Smooth muscle cell (in vitro differentiated cells): ENCODE results near the gene FAM131C. TPM values are rescaled to one million over a fixed set of nuclear protein-coding genes. Genes with fewer than 3 reads are reported as not detected.

Experiments used
- DNase-seq: peaks from one replicate; lab custom pipeline; 2025; ENCODE audit not compliant: unreplicated experiment; lab: John Stamatoyannopoulos, UW
- H2AFZ ChIP-seq: fragments of 200-600 bp; sonication (generic); 2 replicates; pipeline ENCODE4 v1.6.0; 2016; ENCODE audit warnings: antibody characterized with exemption, low read depth, mild to moderate bottlenecking
- H3F3A ChIP-seq: fragments of 200-600 bp; sonication (generic); 2 replicates; pipeline ENCODE4 v1.6.0; 2017; ENCODE audit warnings: antibody characterized with exemption, low read depth
- H3K27ac ChIP-seq: fragments of 200-600 bp; sonication (generic); 2 replicates; pipeline ENCODE4 v1.5.1; 2016; ENCODE audit warnings: low read depth, mild to moderate bottlenecking
- H3K27me3 ChIP-seq: fragments of 200-600 bp; sonication (generic); 2 replicates; pipeline ENCODE4 v1.6.1; 2016; ENCODE audit warnings: low read depth, mild to moderate bottlenecking
- H3K36me3 ChIP-seq: fragments of 200-600 bp; sonication (generic); 2 replicates; pipeline ENCODE4 v1.5.1; 2016; ENCODE audit warnings: low read depth
- H3K4me1 ChIP-seq: fragments of 200-600 bp; sonication (generic); 2 replicates; pipeline ENCODE4 v1.5.1; 2016; ENCODE audit warnings: low read depth
- H3K4me2 ChIP-seq: fragments of 200-600 bp; sonication (generic); 2 replicates; pipeline ENCODE4 v1.6.0; 2016; ENCODE audit warnings: mild to moderate bottlenecking
- H3K4me3 ChIP-seq: fragments of 200-600 bp; sonication (generic); 2 replicates; pipeline ENCODE4 v1.5.1; 2016; ENCODE audit warnings: mild to moderate bottlenecking
- H3K79me2 ChIP-seq: fragments of 200-600 bp; sonication (generic); 2 replicates; pipeline ENCODE4 v1.6.0; 2016; ENCODE audit warnings: low read depth, mild to moderate bottlenecking
- H3K9ac ChIP-seq: fragments of 200-600 bp; sonication (generic); 2 replicates; pipeline ENCODE4 v1.6.0; 2016; ENCODE audit warnings: low read depth
- H3K9me3 ChIP-seq: fragments of 200-600 bp; sonication (generic); replicated peaks from 2 replicates; pipeline ENCODE4 v1.5.1; 2016; ENCODE audit warnings: low read depth
- H4K20me1 ChIP-seq: fragments of 200-600 bp; sonication (generic); 2 replicates; pipeline ENCODE4 v1.6.0; 2016; ENCODE audit warnings: low read depth
- WGBS: methylation state at CpG from one replicate; pipeline ENCODE4 v1.1.7; 2016; ENCODE audit warnings: low lambda C conversion rate; 5-methylcytosine and 5-hydroxymethylcytosine counted together
- polyA plus RNA-seq: library from polyadenylated mRNA; unstranded; fragments of >200 nt; fragmentation: Nextera tagmentation; extraction: Ambion mirVana; gene quantifications from 2 replicates; pipeline ENCODE4 v1.2.1, GENCODE V29; 2016
- total RNA-seq: library from RNA; depleted of rRNA; stranded (reverse); fragments of >200 nt; gene quantifications from 2 replicates; pipeline ENCODE4 v1.2.3, GENCODE V29; 2014
- TF ChIP-seq, protein P1 (sequence below): fragments of 200-600 bp; sonication (generic); IDR thresholded peaks from 2 replicates; pipeline ENCODE4 v1.5.1; 2017; ENCODE audit warnings: borderline replicate concordance, mild to moderate bottlenecking, antibody characterized with exemption; ENCODE audit not compliant: insufficient read depth, poor library complexity, severe bottlenecking

Gene FAM131C
- total and polyA plus RNA-seq, 2 experiments from 2014 or later = 1.4 to 1.5 TPM

DNA sequence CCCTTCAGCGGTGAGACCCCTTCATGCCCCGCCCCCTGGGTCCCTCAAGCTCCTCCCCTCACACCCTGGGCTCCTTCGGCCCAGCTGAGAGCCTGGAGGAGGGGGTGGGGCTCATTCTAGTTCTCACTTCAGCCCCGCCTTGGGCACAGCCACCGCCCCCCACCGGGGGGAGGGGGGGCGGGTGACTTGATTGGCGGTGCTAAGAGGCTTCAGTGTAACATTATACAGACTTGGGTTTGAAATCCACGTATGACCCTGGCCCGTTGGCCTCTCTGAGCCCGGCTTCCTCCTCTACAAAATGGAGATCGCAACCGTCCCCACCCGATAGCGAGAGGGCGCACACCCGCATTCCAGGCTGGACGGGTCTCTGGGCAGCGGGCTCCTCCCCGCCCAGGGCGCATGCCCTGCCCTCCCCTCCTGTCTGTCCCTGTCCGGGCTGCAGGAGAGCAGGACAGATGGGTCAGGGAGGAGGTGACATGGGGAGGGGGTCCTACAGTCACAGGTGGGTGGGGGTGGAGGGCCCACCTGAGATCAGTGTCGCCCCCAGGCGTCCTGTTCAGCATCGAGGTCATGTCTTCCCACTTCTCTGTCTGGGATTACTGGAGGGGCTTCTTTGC lies 24.8 kb downstream of the FAM131C start:
- Histone ChIP-seq H3K36me3 (no peaks in the 10 kb centered on the region), H3F3A (no peaks in the 10 kb centered on the region), H4K20me1 (no peaks in the 10 kb centered on the region), H3K79me2 (no peaks in the 10 kb centered on the region), H3K27ac (no peak overlapping the region), H3K9ac (peak overlapping the region; percentile 66), H3K9me3 (no peaks in the 10 kb centered on the region), H3K27me3 (no peaks in the 10 kb centered on the region), H2AFZ (peak overlapping the region; percentile 95), H3K4me3 (peak overlapping the region; percentile 54), H3K4me1 (no peaks in the 10 kb centered on the region), H3K4me2 (peak overlapping the region; percentile 94)
- peak; percentile 19 for DNase-seq
- TF ChIP-seq, protein P1, sequence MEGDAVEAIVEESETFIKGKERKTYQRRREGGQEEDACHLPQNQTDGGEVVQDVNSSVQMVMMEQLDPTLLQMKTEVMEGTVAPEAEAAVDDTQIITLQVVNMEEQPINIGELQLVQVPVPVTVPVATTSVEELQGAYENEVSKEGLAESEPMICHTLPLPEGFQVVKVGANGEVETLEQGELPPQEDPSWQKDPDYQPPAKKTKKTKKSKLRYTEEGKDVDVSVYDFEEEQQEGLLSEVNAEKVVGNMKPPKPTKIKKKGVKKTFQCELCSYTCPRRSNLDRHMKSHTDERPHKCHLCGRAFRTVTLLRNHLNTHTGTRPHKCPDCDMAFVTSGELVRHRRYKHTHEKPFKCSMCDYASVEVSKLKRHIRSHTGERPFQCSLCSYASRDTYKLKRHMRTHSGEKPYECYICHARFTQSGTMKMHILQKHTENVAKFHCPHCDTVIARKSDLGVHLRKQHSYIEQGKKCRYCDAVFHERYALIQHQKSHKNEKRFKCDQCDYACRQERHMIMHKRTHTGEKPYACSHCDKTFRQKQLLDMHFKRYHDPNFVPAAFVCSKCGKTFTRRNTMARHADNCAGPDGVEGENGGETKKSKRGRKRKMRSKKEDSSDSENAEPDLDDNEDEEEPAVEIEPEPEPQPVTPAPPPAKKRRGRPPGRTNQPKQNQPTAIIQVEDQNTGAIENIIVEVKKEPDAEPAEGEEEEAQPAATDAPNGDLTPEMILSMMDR = peak; percentile 8
- 5% methylated on average over 14 of the region's 25 CpGs for WGBS

DNA sequence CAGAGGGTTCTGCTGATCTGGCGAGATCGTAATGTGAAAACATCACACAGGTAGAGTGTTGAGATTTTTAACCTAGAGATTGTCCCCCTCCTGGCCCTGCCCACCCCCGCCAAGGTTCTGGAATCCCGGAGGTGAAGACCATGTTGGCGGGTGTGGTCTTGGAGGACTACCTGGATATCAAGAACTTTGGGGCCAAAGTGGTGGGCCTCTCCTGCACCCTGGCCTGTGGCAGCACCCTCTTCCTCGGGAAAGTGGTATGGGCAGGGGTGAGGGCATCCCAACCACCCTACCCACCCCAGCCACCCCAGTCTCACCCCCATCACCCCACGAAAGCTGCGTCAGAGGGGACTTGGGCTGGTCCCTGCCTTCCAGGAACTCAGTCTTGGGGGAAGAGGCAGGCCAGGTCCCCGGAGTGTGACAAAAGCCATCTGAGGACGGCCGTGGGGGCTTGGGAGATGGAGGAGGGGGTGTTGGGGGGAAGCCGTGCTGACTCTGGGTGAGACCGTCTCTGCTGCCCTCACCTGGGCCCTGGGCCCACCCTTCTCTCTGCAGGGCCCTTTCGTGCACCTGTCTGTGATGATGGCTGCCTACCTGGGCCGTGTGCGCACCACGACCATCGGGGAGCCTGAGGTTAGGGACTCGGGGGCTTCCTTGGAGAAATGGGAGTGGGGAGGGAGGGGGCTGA lies 25.5 kb downstream of the FAM131C start:
- H3K9me3 ChIP-seq = no peaks in the 10 kb centered on the region
- H3K9ac ChIP-seq = no peak overlapping the region
- no peak overlapping the region for H2AFZ ChIP-seq
- no peaks in the 10 kb centered on the region for H3K4me1 ChIP-seq
- H3K27me3 ChIP-seq = no peaks in the 10 kb centered on the region
- H3K4me3 ChIP-seq = no peak overlapping the region
- DNase-seq = no peak
- no peaks in the 10 kb centered on the region for H4K20me1 ChIP-seq
- TF ChIP-seq, protein P1 = no peak
- 72% methylated on average over 16 of the region's 19 CpGs for WGBS
- H3F3A ChIP-seq = no peaks in the 10 kb centered on the region
- no peaks in the 10 kb centered on the region for H3K36me3 ChIP-seq
- H3K27ac ChIP-seq = no peak overlapping the region
- no peak overlapping the region for H3K4me2 ChIP-seq
- H3K79me2 ChIP-seq = no peaks in the 10 kb centered on the region

DNA sequence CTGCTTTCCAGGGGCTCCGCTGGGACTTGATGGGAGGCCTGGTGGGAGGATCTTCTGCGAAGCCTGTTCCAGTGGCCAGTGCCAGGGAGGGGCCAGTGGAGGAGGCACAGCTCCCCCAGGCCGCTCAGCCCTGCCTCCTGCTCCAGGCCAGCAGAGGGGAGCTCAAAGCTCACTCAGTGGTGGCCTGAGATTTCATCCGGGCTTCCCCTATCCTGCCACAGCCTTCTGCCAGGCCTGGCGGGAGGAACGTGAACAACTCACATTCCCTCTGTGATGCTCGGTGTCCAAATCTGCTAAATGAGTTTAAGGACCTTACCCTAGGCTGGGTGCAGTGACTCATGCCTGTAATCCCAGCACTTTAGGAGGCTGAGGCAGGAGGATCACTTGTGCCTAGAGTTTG lies 26.6 kb downstream of the FAM131C start:
- TF ChIP-seq, protein P1 = no peak
- Histone ChIP-seq H3K4me3 (no peak overlapping the region), H3K27me3 (no peaks in the 10 kb centered on the region), H3K36me3 (no peaks in the 10 kb centered on the region), H3K79me2 (no peaks in the 10 kb centered on the region), H2AFZ (no peak overlapping the region), H3K4me1 (no peaks in the 10 kb centered on the region), H3K9me3 (no peaks in the 10 kb centered on the region), H3K9ac (no peak overlapping the region), H3F3A (no peaks in the 10 kb centered on the region), H3K27ac (no peak overlapping the region), H3K4me2 (no peak overlapping the region), H4K20me1 (no peaks in the 10 kb centered on the region)
- WGBS = 59% methylated on average over 7 of the region's 7 CpGs
- peak; percentile 8 for DNase-seq
